Activated effector memory CD4-positive, alpha-beta T cell treated with anti-CD3 and anti-CD28 coated beads, Interleukin-2, amount 50 U/mL, for 16 hours (primary cell): ENCODE data around the gene MCC.

ENCODE experiments used
- DNase-seq: peaks from one replicate; pipeline ENCODE4 v3.0.0-alpha.2; 2020

Gene MCC

GRCh38 chr5:113302120-113302519 lies 186.1 kb downstream of the MCC start:
- no peak for DNase-seq

- no peak for DNase-seq
Measured at GRCh38 chr5:113299591-113299990, 188.7 kb downstream of the MCC start.

GRCh38 chr5:113296676-113297075 lies 191.6 kb downstream of the MCC start:
- DNase-seq = no peak

- DNase-seq = no peak
Measured at GRCh38 chr5:113295111-113295539, 193.1 kb downstream of the MCC start.

GRCh38 chr5:113294311-113295110 lies 193.7 kb downstream of the MCC start:
- DNase-seq = peak; percentile 90

GRCh38 chr5:113293975-113294310 lies 194.3 kb downstream of the MCC start:
- DNase-seq = no peak

- no peak for DNase-seq
Measured at GRCh38 chr5:113293068-113293974, 194.9 kb downstream of the MCC start.

- DNase-seq = no peak
Measured at GRCh38 chr5:113292462-113292861, 195.8 kb downstream of the MCC start.

- no peak for DNase-seq
Measured at GRCh38 chr5:113283558-113283957, 204.7 kb downstream of the MCC start.

GRCh38 chr5:113282472-113282871 lies 205.8 kb downstream of the MCC start:
- no peak for DNase-seq

- DNase-seq = no peak
Measured at GRCh38 chr5:113281194-113281593, 207.1 kb downstream of the MCC start.

- no peak for DNase-seq
Measured at GRCh38 chr5:113280541-113280940, 207.7 kb downstream of the MCC start.

GRCh38 chr5:113278976-113279375 lies 209.3 kb downstream of the MCC start:
- DNase-seq = no peak

- DNase-seq = no peak
Measured at GRCh38 chr5:113276493-113276892, 211.8 kb downstream of the MCC start.

GRCh38 chr5:113276001-113276400 lies 212.3 kb downstream of the MCC start:
- no peak for DNase-seq

GRCh38 chr5:113274836-113275414 lies 213.3 kb downstream of the MCC start:
- DNase-seq = no peak

GRCh38 chr5:113273948-113274347 lies 214.3 kb downstream of the MCC start:
- DNase-seq = no peak

GRCh38 chr5:113271745-113272454 lies 216.4 kb downstream of the MCC start:
- no peak for DNase-seq

- no peak for DNase-seq
Measured at GRCh38 chr5:113271015-113271414, 217.2 kb downstream of the MCC start.

- no peak for DNase-seq
Measured at GRCh38 chr5:113270086-113270485, 218.2 kb downstream of the MCC start.

- DNase-seq = no peak
Measured at GRCh38 chr5:113269023-113269997, 218.9 kb downstream of the MCC start.

- no peak for DNase-seq
Measured at GRCh38 chr5:113268232-113268631, 220.0 kb downstream of the MCC start.
